GM12878 (cell line): ENCODE results near the gene SLC25A36. TPM values are rescaled to one million over a fixed set of nuclear protein-coding genes. Genes with fewer than 3 reads are reported as not detected.

Experiments used
- ATAC-seq: fragments of 200-7000 bp; cut with Tn5 transposase; 3 replicates; pipeline ENCODE4 v1.9.1; 2020; ENCODE audit warnings: mild to moderate bottlenecking, moderate library complexity
- BruUV-seq: library from RNA; stranded (reverse); fragments of 400-500 nt; replicated peaks from 2 replicates; lab custom pipeline; 2021; lab: Mats Ljungman, UMichigan
- CTCF ChIA-PET: fragments of 300-600 bp; sonication (Branson Sonifier 250); formaldehyde crosslinking; extraction: SDS; loops from one replicate; lab custom pipeline; 2021; ENCODE audit warnings: inconsistent platforms; lab: Yijun Ruan, JAX
- POLR2A ChIA-PET: fragments of 350-600 bp; formaldehyde crosslinking; extraction: SDS; loops from one replicate; lab custom pipeline; 2021; ENCODE audit warnings: inconsistent platforms; lab: Charles Lee
- RAD21 ChIA-PET: fragments of 300-600 bp; sonication (Branson Sonifier 250); formaldehyde crosslinking; loops from one replicate; lab custom pipeline; 2023; ENCODE audit warnings: antibody characterized with exemption; ENCODE audit not compliant: unreplicated experiment; lab: Charles Lee
- SMC1A ChIA-PET: fragments of 300-600 bp; sonication (Branson Sonifier 250); formaldehyde crosslinking; loops from one replicate; lab custom pipeline; 2023; ENCODE audit not compliant: unreplicated experiment, uncharacterized antibody; lab: Charles Lee
- DNase-seq: peaks from one replicate; pipeline ENCODE4 v3.0.0-alpha.2; 2011; ENCODE audit warnings: low read depth, low spot score
- FAIRE-seq: peaks from 3 replicates; lab custom pipeline; 2011; peaks lifted over from hg19 to GRCh38; lab: Jason Lieb, UNC
- H2AFZ ChIP-seq: 2 replicates; pipeline ENCODE4 v1.6.0; 2011; ENCODE audit warnings: low read depth, low read length, control low read depth; ENCODE audit not compliant: control insufficient read depth
- H3K27ac ChIP-seq: 2 replicates; pipeline ENCODE4 v1.5.1; 2011; ENCODE audit warnings: control low read depth; ENCODE audit not compliant: control insufficient read depth, insufficient read depth
- H3K27me3 ChIP-seq, 2 experiments: replicated peaks in 1 of 2; 2 replicates each; pipeline versions ENCODE4 v1.6.0 to v1.6.1; 2011; ENCODE audit warnings: low read length in 1 of 2; ENCODE audit not compliant: control insufficient read depth in 2 of 2, insufficient read depth in 2 of 2
- H3K36me3 ChIP-seq, 2 experiments: 2 replicates each; pipeline ENCODE4 v1.5.1; 2011; ENCODE audit warnings: low read length in 1 of 2; ENCODE audit not compliant: control insufficient read depth in 2 of 2, insufficient read depth in 2 of 2
- H3K4me1 ChIP-seq: 2 replicates; pipeline ENCODE4 v1.6.1; 2011; ENCODE audit warnings: mild to moderate bottlenecking, low read length, moderate library complexity, mixed read lengths; ENCODE audit not compliant: control insufficient read depth, insufficient read depth
- H3K4me2 ChIP-seq: 2 replicates; pipeline ENCODE4 v1.6.0; 2011; ENCODE audit warnings: control low read depth; ENCODE audit not compliant: control insufficient read depth, insufficient read depth
- H3K4me3 ChIP-seq: fragments of 200-600 bp; sonication (generic); 2 replicates; pipeline ENCODE4 v1.5.1; 2016
- H3K79me2 ChIP-seq: 2 replicates; pipeline ENCODE4 v1.6.0; 2011; ENCODE audit warnings: low read length; ENCODE audit not compliant: control insufficient read depth, insufficient read depth
- H3K9ac ChIP-seq: 2 replicates; pipeline ENCODE4 v1.8.0; 2011; ENCODE audit warnings: low read length, control low read depth, mixed read lengths; ENCODE audit not compliant: control insufficient read depth, insufficient read depth
- H3K9me3 ChIP-seq: replicated peaks from 3 replicates; pipeline ENCODE4 v1.5.1; 2011; ENCODE audit warnings: mild to moderate bottlenecking, low read length; ENCODE audit not compliant: control insufficient read depth, insufficient read depth
- H4K20me1 ChIP-seq: 2 replicates; pipeline ENCODE4 v1.6.0; 2011; ENCODE audit not compliant: control insufficient read depth, insufficient read depth
- CHD2 ChIP-seq: IDR thresholded peaks from 2 replicates; pipeline ENCODE4 v1.6.1; 2011; ENCODE audit warnings: low read depth, low read length, improper control_type of control experiment, borderline replicate concordance
- CREB1 ChIP-seq: IDR thresholded peaks from 2 replicates; pipeline ENCODE4 v1.6.1; 2012; ENCODE audit warnings: low read depth, mild to moderate bottlenecking, inconsistent platforms
- DPF2 ChIP-seq: fragments of 450-650 bp; IDR thresholded peaks from 2 replicates; pipeline ENCODE4 v1.6.1; 2017; ENCODE audit warnings: mild to moderate bottlenecking
- E2F8 ChIP-seq: fragments of 450-650 bp; IDR thresholded peaks from 2 replicates; pipeline ENCODE4 v1.6.1; 2018; ENCODE audit warnings: mild to moderate bottlenecking, low read depth, moderate library complexity; ENCODE audit not compliant: partially characterized antibody
- EGR1 ChIP-seq, 2 experiments: IDR thresholded peaks; 1 replicate in 1 of 2; 2 replicates in 1 of 2; pipeline ENCODE4 v1.6.1; 2011 to 2012; ENCODE audit warnings: low read depth in 2 of 2, low read length in 2 of 2, borderline replicate concordance in 1 of 2, mild to moderate bottlenecking in 1 of 2, moderate library complexity in 1 of 2
- HCFC1 ChIP-seq: fragments of 150-350 bp; IDR thresholded peaks from 2 replicates; pipeline ENCODE4 v1.6.1; 2014; ENCODE audit warnings: low read length
- IRF3 ChIP-seq: fragments of 450-650 bp; IDR thresholded peaks from 2 replicates; pipeline ENCODE4 v1.6.1; 2014; ENCODE audit warnings: mild to moderate bottlenecking
- RAD51 ChIP-seq: fragments of 450-650 bp; IDR thresholded peaks from 2 replicates; pipeline ENCODE4 v1.6.1; 2016; ENCODE audit warnings: moderate library complexity, mild to moderate bottlenecking, inconsistent platforms
- ZBTB40 ChIP-seq: fragments of 450-650 bp; IDR thresholded peaks from 2 replicates; pipeline ENCODE4 v1.6.1; 2016; ENCODE audit warnings: mild to moderate bottlenecking, moderate library complexity, borderline replicate concordance
- ZNF384 ChIP-seq: IDR thresholded peaks from 2 replicates; pipeline ENCODE4 v1.6.1; 2012; ENCODE audit warnings: low read depth, mild to moderate bottlenecking, low read length, improper control_type of control experiment, borderline replicate concordance
- WGBS: methylation state at CpG from one replicate; pipeline ENCODE4 v1.1.6; 2016; ENCODE audit warnings: low lambda C conversion rate; ENCODE audit not compliant: insufficient replicate concordance, insufficient coverage; ENCODE audit errors: missing lambda C conversion rate; 5-methylcytosine and 5-hydroxymethylcytosine counted together
- in situ Hi-C: fragments of 300-500 bp; cut with MboI; formaldehyde crosslinking; loops from 9 replicates; pipeline ENCODE4 v1.14.3; 2018; ENCODE audit warnings: mixed read lengths
- intact Hi-C: fragments of 100-400 bp; cut with micrococcal nuclease; formaldehyde crosslinking; loops from one replicate; pipeline ENCODE4 v1.14.2; 2022; ENCODE audit not compliant: unreplicated experiment
- polyA plus RNA-seq, 11 experiments: library from polyadenylated mRNA; depleted of rRNA in 4 of 11; unstranded in 6 of 11; stranded (reverse) in 5 of 11; fragments of >200 nt; fragmentation: Nextera tagmentation in 4 of 11; fragmentation: Illumina TruSeq in 1 of 11; extraction: Ambion mirVana in 4 of 11; extraction: Trizol in 1 of 11; gene quantifications; 1 replicate in 1 of 11; 2 replicates in 10 of 11; pipeline versions ENCODE4 v1.2.1 to v1.2.3, GENCODE V29; 2011 to 2016; ENCODE audit warnings: inconsistent platforms in 2 of 11, missing spikeins in 2 of 11, low read depth in 1 of 11
- total RNA-seq, 4 experiments: library from RNA; depleted of rRNA in 3 of 4; stranded (reverse); fragments of >200 nt in 3 of 4; fragmentation: Illumina TruSeq in 1 of 4; extraction: Trizol in 1 of 4; gene quantifications; 2 replicates each; pipeline versions ENCODE4 v1.2.1 to v1.2.3, GENCODE V29; 2013 to 2021

Gene SLC25A36
- total and polyA plus RNA-seq, 10 of the 15 experiments (the other 5 are each of a cell fraction or from before 2014, with no cell fraction given): 13.0 to 183 (median 47.7) TPM

- CTCF ChIA-PET: interaction anchor here (1.1 to 2.1 kb wide), 3 partner anchors 11 to 57 kb away, joined by 4 to 13 read pairs (median 6); no protein-coding TSS in a partner anchor
- 98% methylated on average over 2 of the region's 2 CpGs for WGBS
- H3K9ac ChIP-seq: no peak overlapping the region
Measured at GRCh38 chr3:140954576-140954975, 12.9 kb downstream of the SLC25A36 start.

More at GRCh38 chr3:140954576-140954975, 12.9 kb downstream of the SLC25A36 start:
- TF ChIP-seq CREB1 (no peak), HCFC1 (no peak), EGR1 (IDR thresholded peaks at IDR 0.05; ENCODE audit: borderline replicate concordance in 1 of 2, low read depth in 2 of 2, low read length in 2 of 2) (no peak), CHD2 (no peak), IRF3 (no peak), E2F8 (no peak), DPF2 (no peak), ZBTB40 (no peak), ZNF384 (no peak), RAD51 (no peak)
- TF ChIP-seq, all 136 proteins: peak for 0
- Histone ChIP-seq H3K9me3 (no peaks in the 10 kb centered on the region), H3K27me3 (no peaks in the 10 kb centered on the region), H3K4me2 (no peak overlapping the region), H3K79me2 (peaks cover 71% of the 10 kb centered on the region), H3K36me3 (peaks cover 0 to 9% of the 10 kb centered on the region in 2 experiments; a peak in 1 of 4 replicates), H3K4me3 (no peak overlapping the region), H4K20me1 (no peaks in the 10 kb centered on the region), H3K27ac (no peak overlapping the region), H2AFZ (no peak overlapping the region), H3K4me1 (no peaks in the 10 kb centered on the region; the same call in 1 of the 2 replicates)
- FAIRE-seq: no peak
- ChIA-PET SMC1A (interaction anchor here (1.0 to 2.6 kb wide), 4 partner anchors 9 to 18 kb away, joined by 3 to 22 read pairs (median 3); no protein-coding TSS in a partner anchor), RAD21 (interaction anchor here (1.4 kb wide), 1 partner anchor 56 kb away, joined by 3 read pairs; no protein-coding TSS in a partner anchor), POLR2A (interaction anchor here (1.9 to 2.0 kb wide), 2 partner anchors 11 kb away, joined by 6 to 9 read pairs; no protein-coding TSS in a partner anchor)
- in situ Hi-C loops (no loop called here), intact Hi-C loops (no loop called here)
- BruUV-seq: no TSS peak
- ATAC-seq: no peak
- DNase-seq: no peak
